Measurements from ENCODE around the gene CD99L2.

- TF ChIP-seq POLR2A (IDR thresholded peaks at IDR 0.05) (no peak), CTCF (IDR thresholded peaks at IDR 0.05) (no peak)
Measured at GRCh38 chrX:150856785-150857184, 41.7 kb downstream of the CD99L2 start.
